ENCODE data around the gene VWA5B1. TPM values are rescaled to one million over a fixed set of nuclear protein-coding genes. Genes with fewer than 3 reads are reported as not detected.
"Not testable (repeated sequence)": the region's sequence is repeated elsewhere in the genome, so short reads cannot be mapped to it uniquely, and the experiment has no call there.

The VWA5B1 gene
- total RNA-seq, 4 donors from 2014 or later = 0.12 TPM; not detected in 3

DNA sequence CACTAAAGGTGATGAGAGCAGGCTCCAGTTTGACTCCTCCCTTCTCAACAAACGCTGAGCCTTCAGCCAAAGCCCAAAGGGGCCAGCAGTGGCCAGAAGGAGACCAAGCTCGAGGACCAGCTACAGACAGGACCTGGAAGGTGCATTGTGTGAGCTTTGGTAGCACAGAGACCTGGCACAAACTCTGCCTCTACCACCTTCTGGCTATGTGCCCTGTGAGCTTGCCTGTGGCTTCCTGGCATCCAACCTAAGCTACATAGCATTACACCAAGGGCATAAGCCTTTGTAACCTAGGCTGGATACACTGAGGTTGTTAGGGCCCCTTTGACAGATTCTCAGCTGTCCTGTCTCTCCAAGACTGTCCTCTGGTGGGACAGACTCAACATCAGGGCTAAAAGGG is 6.6 kb upstream of the VWA5B1 start:
- Histone ChIP-seq H3K4me3 (no peak overlapping the region), H3K27ac (no peak overlapping the region), H3K36me3 (no peaks in the 10 kb centered on the region), H3K4me1 (no peaks in the 10 kb centered on the region), H3K27me3 (peaks cover 63% of the 10 kb centered on the region), H3K9me3 (peaks cover 0 to 8% (median 0%) of the 10 kb centered on the region in 3 donors)
- no CpG with 5 or more reads among the region's 2 CpGs for WGBS, 2 donors (ENCODE audit: low coverage in 1 of 2)
- ATAC-seq = no peak
- TF ChIP-seq POLR2A (IDR thresholded peaks at IDR 0.05) (no peak), EP300 (IDR thresholded peaks at IDR 0.05) (no peak), POLR2AphosphoS5 (IDR thresholded peaks at IDR 0.05) (no peak), CTCF (IDR thresholded peaks at IDR 0.05) (no peak)

DNA sequence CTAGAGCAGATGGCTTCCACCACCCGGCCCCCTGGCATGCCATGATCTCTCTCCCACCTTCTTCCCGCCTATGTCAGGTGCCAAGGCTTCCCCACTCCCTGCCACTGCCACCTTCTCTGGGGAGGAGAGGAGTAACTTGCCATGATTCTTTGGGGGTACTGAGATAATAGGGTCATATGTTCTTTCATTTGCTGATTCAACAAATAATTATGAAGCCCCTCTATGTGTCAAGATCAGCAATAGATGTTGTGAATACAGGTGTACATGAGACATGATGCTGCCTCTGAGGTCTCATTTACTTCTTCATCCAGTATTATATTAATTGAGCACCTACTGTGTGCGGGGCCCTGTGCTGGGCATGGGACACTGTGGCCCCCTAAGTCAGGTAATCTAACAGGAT is 6.0 kb upstream of the VWA5B1 start:
- ATAC-seq = no peak

GRCh38 chr1:20285510-20285909 is 5.2 kb upstream of the VWA5B1 start:
- Histone ChIP-seq H3K4me3 (no peak overlapping the region), H3K9me3 (peaks cover 0 to 8% (median 0%) of the 10 kb centered on the region in 3 donors), H3K27ac (no peak overlapping the region), H3K27me3 (peaks cover 78% of the 10 kb centered on the region), H3K4me1 (no peaks in the 10 kb centered on the region), H3K36me3 (no peaks in the 10 kb centered on the region)
- TF ChIP-seq EP300 (IDR thresholded peaks at IDR 0.05) (no peak), POLR2A (IDR thresholded peaks at IDR 0.05) (no peak), CTCF (IDR thresholded peaks at IDR 0.05) (no peak), POLR2AphosphoS5 (IDR thresholded peaks at IDR 0.05) (no peak)
- no peak for ATAC-seq
- 78 to 100% methylated on average over 3 of the region's 3 CpGs for WGBS, 2 donors (ENCODE audit: low coverage in 1 of 2)

More for the DNA sequence above, 6.0 kb upstream of the VWA5B1 start:
- TF ChIP-seq POLR2AphosphoS5 (IDR thresholded peaks at IDR 0.05) (no peak), POLR2A (IDR thresholded peaks at IDR 0.05) (no peak), EP300 (IDR thresholded peaks at IDR 0.05) (no peak), CTCF (IDR thresholded peaks at IDR 0.05) (no peak)
- WGBS, 2 donors (ENCODE audit: low coverage in 1 of 2) = 72 to 100% methylated on average over 1 to 2 of the region's 3 CpGs
- Histone ChIP-seq H3K27me3 (peaks cover 69% of the 10 kb centered on the region), H3K9me3 (peaks cover 0 to 8% (median 0%) of the 10 kb centered on the region in 3 donors), H3K27ac (no peak overlapping the region), H3K36me3 (no peaks in the 10 kb centered on the region), H3K4me3 (no peak overlapping the region), H3K4me1 (no peaks in the 10 kb centered on the region)

DNA sequence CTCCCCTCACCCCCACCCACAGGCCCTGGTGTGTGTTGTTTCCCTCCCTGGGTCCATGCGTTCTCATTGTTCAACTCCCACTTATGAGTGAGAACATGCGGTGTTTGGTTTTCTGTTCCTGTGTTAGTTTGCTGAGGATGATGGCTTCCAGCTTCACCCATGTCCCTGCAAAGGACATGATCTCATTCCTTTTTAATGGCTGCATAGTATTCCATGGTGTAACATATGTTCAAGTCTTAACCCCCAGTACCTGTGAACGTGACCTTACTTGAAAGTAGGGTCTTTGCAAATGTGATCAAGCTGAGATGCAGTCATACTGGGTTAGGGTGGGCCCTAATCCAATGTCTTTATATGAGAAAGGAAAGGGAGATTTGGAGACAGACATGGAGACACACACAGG is 3.0 kb upstream of the VWA5B1 start:
- H3K4me3 ChIP-seq, H3K36me3 ChIP-seq, H3K27ac ChIP-seq, H3K9me3 ChIP-seq, ATAC-seq: not testable (repeated sequence)
- Histone ChIP-seq H3K27me3 (peaks cover 88% of the 10 kb centered on the region), H3K4me1 (peaks cover 0 to 11% (median 0%) of the 10 kb centered on the region in 3 donors)
- WGBS, 2 donors (ENCODE audit: low coverage in 1 of 2) = 98% methylated on average over 3 of the region's 3 CpGs; no CpG with 5 or more reads in 1 of the 2 donors

DNA sequence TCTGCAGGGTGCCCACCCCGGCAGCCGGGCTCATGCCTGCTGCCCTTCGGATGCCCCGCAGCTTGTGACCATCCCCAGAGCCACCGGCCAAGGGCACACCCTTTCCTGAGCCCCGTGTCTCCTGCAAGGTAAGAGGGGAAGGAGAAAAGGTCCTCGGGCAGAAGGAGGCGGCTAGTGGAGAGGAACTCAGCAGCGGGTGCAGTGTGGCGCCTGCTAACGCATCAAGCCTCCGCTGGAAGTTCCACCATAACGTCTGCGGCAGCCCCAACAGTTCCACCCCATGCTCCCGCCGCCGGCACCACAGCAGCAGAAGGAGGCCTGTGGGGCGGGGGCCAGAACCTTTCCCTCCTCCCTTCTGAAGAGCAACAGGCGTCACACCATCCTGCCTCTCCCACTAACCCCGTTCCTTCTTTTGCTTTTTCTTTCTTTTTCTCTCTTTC is 990 bp downstream of the VWA5B1 start:
- peaks cover 0 to 11% (median 0%) of the 10 kb centered on the region in 3 donors for H3K4me1 ChIP-seq
- H3K9me3 ChIP-seq = no peaks in the 10 kb centered on the region
- no peak overlapping the region for H3K27ac ChIP-seq
- no peak overlapping the region for H3K4me3 ChIP-seq
- TF ChIP-seq POLR2AphosphoS5 (IDR thresholded peaks at IDR 0.05) (no peak), POLR2A (IDR thresholded peaks at IDR 0.05) (no peak), CTCF (IDR thresholded peaks at IDR 0.05) (no peak)
- peaks cover 85% of the 10 kb centered on the region for H3K27me3 ChIP-seq
- no peak for ATAC-seq
- WGBS, 2 donors (ENCODE audit: low coverage in 1 of 2) = 1 to 6% methylated on average over 7 to 8 of the region's 20 CpGs
- no peaks in the 10 kb centered on the region for H3K36me3 ChIP-seq

All from gastroesophageal sphincter (tissue), 4 donors.